DLD1 (cell line): ENCODE data around the gene BNIP3.

Experiments used
- in situ Hi-C: cut with HindIII; loops from 2 replicates; pipeline ENCODE4 v1.10.0; 2017; ENCODE audit warnings: low sequenced_read_pairs

BNIP3 gene

GRCh38 chr10:131978851-131979250 is 2.9 kb downstream of the BNIP3 start:
- in situ Hi-C loops, result no loop called here

DNA sequence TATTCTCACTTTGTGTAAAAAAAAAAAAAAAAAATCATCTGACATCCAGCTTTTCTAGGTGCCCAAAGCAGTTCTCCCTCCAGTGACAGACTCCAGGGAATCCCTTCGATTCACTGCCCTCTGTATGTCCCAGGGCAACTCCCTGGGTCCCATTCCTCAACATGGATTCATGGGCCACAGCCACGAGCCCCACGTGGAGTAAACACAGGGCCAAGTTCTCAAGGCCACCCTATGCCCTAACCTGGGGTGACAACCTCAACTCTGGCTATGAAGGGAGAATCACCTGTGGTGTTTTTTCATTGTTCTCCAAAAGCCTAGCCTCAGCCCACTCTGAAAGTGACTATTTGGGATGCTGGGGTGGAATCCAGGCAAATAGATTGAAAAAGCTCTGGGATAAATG is 3.4 kb downstream of the BNIP3 start:
- in situ Hi-C loops, result no loop called here

- in situ Hi-C loops, result no loop called here
Measured at GRCh38 chr10:131977323-131978096, 4.2 kb downstream of the BNIP3 start.

GRCh38 chr10:131975796-131976195 is 5.9 kb downstream of the BNIP3 start:
- in situ Hi-C loops, result no loop called here

- in situ Hi-C loops, result no loop called here
Measured at GRCh38 chr10:131975003-131975402, 6.7 kb downstream of the BNIP3 start.

GRCh38 chr10:131974034-131974817 is 7.5 kb downstream of the BNIP3 start:
- in situ Hi-C loops, result no loop called here

DNA sequence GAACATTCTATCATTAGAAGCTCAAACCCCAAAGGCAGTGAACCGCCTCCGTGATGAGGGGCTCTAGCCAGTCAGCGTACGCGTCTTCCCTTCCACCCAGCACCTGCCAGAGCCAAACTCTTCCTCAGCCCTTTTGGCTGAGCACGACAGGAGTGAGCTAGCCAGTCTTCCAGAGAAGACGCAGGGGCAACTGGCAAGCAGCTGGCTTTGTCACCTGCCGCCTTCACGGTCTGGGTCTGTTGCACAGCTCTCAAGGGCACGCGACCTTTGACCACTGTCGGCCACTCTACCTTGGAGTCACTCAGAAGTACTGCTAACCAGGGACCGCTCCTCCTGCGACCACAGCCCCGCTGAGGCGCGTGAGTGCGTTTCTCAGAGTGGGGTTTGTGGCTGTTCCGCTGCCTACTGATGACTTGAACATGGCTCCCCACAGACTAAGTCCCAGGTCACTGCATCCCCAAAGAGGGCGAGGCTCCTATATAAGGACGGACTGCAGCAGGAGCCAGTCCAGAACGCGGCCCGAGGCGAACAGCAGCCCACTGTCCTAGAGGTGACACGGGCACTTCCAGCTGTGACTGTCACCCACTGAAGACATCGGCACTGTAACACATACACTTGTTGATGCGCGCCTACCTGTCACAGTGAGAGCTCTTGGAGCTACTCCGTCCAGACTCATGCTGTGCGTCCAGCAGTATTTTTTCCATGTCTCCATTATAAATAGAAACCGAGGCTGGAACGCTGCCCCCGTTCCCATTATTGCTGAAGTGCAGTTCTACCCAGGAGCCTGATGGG is 8.4 kb downstream of the BNIP3 start:
- in situ Hi-C loops, result no loop called here

DNA sequence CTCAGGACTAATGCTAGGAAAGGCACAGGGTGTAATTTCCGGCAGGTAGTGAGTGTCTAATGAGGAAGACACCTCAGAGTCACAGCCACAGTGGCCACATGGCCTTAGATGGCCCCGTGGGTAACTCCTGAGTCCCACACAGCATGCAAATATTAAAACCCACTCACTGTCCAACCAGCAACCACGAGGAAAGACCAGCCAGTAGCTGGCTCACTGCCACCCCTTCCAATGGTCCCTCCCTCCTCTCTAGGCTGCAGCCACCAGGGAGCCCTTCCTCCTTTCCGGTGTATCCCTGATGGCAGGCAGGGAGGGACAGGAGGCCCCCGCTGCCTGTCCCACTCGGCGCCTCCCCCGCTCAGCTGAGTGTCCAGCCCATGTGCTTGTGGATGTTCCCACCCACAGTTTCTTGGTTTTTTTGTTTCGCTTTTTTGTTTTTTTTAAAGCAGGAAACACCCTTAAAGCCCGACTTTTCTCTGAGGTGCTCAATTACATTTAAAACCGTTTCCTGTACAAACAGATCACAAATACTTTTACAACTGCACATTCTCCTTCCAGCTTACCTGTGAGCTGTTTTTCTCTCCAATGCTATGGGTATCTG is 9.2 kb downstream of the BNIP3 start:
- in situ Hi-C loops, result no loop called here

- in situ Hi-C loops, result no loop called here
Measured at GRCh38 chr10:131971591-131971990, 10.1 kb downstream of the BNIP3 start.

GRCh38 chr10:131970946-131971345 is 10.8 kb downstream of the BNIP3 start:
- in situ Hi-C loops, result no loop called here

GRCh38 chr10:131968949-131969348 is 12.8 kb downstream of the BNIP3 start:
- in situ Hi-C loops, result no loop called here

GRCh38 chr10:131964298-131964697 is 17.4 kb downstream of the BNIP3 start:
- in situ Hi-C loops, result no loop called here

- in situ Hi-C loops, result no loop called here
Measured at GRCh38 chr10:131963811-131964210, 17.9 kb downstream of the BNIP3 start.

DNA sequence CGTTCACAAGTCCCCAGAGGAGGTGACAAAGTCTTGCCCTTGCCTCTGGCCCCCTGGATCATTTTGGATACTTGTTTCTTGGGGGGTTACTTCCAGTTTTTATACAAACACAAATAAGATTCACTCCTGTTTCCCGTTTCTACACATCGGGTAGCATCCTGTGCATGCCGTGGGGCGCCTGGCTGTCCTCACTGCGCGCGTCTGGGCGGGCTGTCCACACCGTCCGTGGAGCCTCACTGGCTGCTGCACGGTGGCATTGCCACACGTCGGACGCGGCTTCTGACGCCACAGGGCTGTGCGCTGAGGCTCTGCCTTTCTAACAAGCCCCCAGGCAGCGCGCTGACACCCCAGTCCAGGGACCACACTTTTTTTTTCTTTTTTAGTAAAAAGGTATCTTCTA is 18.4 kb downstream of the BNIP3 start:
- in situ Hi-C loops, result no loop called here

GRCh38 chr10:131961777-131962662 is 19.7 kb downstream of the BNIP3 start:
- in situ Hi-C loops, result no loop called here

DNA sequence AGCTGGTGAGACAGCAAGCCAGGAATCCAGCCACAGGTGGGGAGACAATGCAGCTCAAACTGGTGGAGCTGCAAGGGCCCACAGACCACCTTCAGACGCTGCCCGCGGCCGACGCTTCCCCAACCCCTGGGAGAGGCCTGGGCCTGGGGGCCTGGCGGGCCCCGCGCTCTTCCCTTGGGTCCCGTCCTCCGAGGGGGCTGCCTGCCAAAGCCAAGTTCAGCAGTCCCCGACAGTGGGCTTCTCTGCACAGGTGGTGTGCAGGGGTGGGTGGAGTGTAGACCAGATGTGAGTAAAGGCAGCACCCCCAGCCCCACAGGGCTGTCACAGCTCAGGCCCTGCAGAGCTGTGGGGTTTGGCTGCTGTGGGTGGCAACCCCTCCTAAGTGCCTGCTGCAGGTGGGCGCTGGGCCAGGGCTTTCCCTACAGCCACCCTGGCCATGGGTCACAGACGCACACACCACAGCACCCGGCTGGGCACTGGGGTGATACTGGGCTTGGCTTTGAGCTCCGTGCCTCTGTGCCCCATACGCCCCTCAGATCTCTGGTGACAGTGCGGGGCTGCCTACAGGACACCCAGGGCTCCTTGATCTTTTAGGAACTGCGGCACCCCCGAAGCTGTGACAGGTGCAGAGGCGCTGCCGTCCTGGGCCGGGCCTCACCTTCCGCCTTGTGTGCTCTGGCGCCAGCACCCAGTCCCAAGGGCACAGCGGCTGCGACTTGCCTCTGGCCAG is 20.5 kb downstream of the BNIP3 start:
- in situ Hi-C loops, result no loop called here

DNA sequence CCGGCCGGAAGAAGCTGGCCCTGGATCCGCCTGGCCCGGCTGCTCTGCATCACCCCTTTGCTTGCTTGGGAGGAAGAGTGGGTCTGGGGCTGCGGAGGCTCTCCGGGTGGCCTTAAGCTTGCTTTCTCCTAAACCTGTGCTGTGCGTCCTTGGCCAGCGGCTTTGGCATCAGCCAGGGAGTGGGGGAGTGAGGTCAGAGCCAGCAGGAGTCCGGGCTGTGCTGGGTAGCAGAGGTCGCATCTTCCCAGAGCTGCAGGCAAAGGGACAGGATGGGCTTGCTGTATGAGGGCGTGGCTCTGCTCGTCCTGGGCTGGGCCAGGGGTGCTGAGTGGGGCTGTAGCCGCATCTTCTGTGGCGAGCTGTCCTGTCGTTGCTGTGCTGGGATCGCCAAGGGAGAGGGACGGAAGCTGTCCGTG is 21.1 kb downstream of the BNIP3 start:
- in situ Hi-C loops, result no loop called here

GRCh38 chr10:131959841-131960240 is 21.9 kb downstream of the BNIP3 start:
- in situ Hi-C loops, result no loop called here

DNA sequence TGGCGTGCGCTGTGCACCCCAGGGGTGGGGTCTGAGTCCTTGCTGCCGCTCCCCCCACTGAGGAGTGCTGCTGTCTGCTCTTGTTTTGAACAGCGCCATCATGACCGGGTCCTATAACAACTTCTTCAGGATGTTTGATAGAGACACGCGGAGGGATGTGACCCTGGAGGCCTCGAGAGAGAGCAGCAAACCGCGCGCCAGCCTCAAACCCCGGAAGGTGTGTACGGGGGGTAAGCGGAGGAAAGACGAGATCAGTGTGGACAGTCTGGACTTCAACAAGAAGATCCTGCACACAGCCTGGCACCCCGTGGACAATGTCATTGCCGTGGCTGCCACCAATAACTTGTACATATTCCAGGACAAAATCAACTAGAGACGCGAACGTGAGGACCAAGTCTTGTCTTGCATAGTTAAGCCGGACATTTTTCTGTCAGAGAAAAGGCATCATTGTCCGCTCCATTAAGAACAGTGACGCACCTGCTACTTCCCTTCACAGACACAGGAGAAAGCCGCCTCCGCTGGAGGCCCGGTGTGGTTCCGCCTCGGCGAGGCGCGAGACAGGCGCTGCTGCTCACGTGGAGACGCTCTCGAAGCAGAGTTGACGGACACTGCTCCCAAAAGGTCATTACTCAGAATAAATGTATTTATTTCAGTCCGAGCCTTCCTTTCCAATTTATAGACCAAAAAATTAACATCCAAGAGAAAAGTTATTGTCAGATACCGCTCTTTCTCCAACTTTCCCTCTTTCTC is 26.0 kb downstream of the BNIP3 start:
- in situ Hi-C loops, result no loop called here
